ENCODE results near the gene ATG4A. TPM values are rescaled to one million over a fixed set of nuclear protein-coding genes. Genes with fewer than 3 reads are reported as not detected.

The ATG4A gene
- polyA plus RNA-seq, 3 donors = 6.6 to 16.8 (median 16.6) TPM

DNA sequence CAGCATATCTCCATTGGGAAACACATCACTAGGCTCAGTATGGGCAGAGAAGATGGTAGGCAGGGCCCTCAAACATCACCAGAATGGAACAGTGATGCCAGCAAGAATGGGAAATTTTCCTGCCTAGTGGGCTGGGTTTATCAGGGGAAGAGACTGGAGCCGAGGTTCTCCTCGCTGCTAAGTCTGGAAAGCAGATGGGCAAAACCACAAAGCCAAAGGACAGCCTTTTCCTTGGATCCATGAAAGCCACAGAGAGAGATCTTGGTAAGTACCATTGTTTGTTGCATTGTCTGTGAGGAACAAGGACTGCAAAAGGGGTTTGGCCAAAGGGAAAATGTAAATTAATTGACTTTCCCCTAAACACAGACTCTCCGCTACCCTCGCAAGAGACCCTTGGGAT lies 80.1 kb downstream of the ATG4A start:
- no peak overlapping the region for H3K4me3 Mint-ChIP-seq
- DNase-seq = no peak
- H3K27me3 Mint-ChIP-seq (ENCODE audit: low read depth in 3 of 3) = peaks cover 0 to 6% (median 3%) of the 10 kb centered on the region in 3 donors
- H3K9ac ChIP-seq (ENCODE audit: insufficient read depth, low read length, poor library complexity, severe bottlenecking) = no peak overlapping the region
- peaks cover 0 to 7% (median 0%) of the 10 kb centered on the region in 7 donors for H3K9me3 Mint-ChIP-seq
- no peak overlapping the region for H3K4me3 ChIP-seq (replicated peaks in 1 of 3; ENCODE audit: low read depth in 2 of 3, low read length in 3 of 3)
- H3K4me2 ChIP-seq (replicated peaks; ENCODE audit: extremely low read depth, low read length, poor library complexity, severe bottlenecking) = no peak overlapping the region
- H3K9me3 ChIP-seq (replicated peaks in 1 of 2; ENCODE audit: control insufficient read depth in 1 of 2, insufficient read depth in 1 of 2, low read length in 2 of 2) = no peaks in the 10 kb centered on the region
- H3K36me3 ChIP-seq (replicated peaks in 1 of 2; ENCODE audit: control insufficient read depth in 1 of 2, insufficient read depth in 2 of 2, low read length in 2 of 2) = no peaks in the 10 kb centered on the region
- no peak overlapping the region for H3K27ac Mint-ChIP-seq
- no peaks in the 10 kb centered on the region for H4K20me1 ChIP-seq (ENCODE audit: insufficient read depth, low read length)
- TF ChIP-seq, protein P1, sequence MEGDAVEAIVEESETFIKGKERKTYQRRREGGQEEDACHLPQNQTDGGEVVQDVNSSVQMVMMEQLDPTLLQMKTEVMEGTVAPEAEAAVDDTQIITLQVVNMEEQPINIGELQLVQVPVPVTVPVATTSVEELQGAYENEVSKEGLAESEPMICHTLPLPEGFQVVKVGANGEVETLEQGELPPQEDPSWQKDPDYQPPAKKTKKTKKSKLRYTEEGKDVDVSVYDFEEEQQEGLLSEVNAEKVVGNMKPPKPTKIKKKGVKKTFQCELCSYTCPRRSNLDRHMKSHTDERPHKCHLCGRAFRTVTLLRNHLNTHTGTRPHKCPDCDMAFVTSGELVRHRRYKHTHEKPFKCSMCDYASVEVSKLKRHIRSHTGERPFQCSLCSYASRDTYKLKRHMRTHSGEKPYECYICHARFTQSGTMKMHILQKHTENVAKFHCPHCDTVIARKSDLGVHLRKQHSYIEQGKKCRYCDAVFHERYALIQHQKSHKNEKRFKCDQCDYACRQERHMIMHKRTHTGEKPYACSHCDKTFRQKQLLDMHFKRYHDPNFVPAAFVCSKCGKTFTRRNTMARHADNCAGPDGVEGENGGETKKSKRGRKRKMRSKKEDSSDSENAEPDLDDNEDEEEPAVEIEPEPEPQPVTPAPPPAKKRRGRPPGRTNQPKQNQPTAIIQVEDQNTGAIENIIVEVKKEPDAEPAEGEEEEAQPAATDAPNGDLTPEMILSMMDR (IDR thresholded peaks at IDR 0.05) = no peak
- no peaks in the 10 kb centered on the region for H3K4me1 Mint-ChIP-seq
- no peaks in the 10 kb centered on the region for H3K36me3 Mint-ChIP-seq
- no peaks in the 10 kb centered on the region for H3K27me3 ChIP-seq (ENCODE audit: control insufficient read depth in 2 of 2, insufficient read depth in 2 of 2, low read length in 2 of 2)
- H3K27ac ChIP-seq (ENCODE audit: low read depth in 1 of 2, low read length in 2 of 2) = no peak overlapping the region
- no peaks in the 10 kb centered on the region for H3K79me2 ChIP-seq (ENCODE audit: insufficient read depth, low read length)
- intact Hi-C loops (cut with micrococcal nuclease) = no loop called here
- 100% methylated on average over 1 of the region's 4 CpGs for WGBS (ENCODE audit: insufficient coverage)
- H3K4me1 ChIP-seq (ENCODE audit: control insufficient read depth in 1 of 2, insufficient read depth in 2 of 2, low read length in 2 of 2) = no peaks in the 10 kb centered on the region
- H2AFZ ChIP-seq (ENCODE audit: insufficient read depth, low read depth, low read length, poor library complexity, severe bottlenecking) = no peak overlapping the region

DNA sequence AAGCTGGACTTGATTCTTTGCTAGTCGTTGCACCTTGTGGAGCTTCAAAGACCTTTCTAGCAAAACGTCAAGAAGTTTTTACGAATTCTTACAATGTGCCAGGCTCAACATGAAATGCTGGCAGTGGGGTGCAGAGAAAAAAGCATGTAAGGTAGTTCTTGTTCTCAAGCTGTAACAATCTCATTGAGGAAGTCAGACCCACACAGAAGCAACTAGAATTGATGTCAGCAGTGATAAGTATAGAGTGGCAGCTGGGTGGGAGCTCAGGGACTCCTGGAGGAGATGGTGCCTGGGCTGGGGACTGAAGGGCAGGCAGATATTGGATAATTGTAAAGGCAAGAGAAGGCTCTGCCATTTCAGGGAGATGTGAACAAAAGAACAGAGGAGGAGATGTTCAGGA lies 82.3 kb downstream of the ATG4A start:
- Histone ChIP-seq H3K27ac (ENCODE audit: low read depth in 1 of 2, low read length in 2 of 2) (no peak overlapping the region), H3K9ac (ENCODE audit: insufficient read depth, low read length, poor library complexity, severe bottlenecking) (no peak overlapping the region), H3K4me1 (ENCODE audit: control insufficient read depth in 1 of 2, insufficient read depth in 2 of 2, low read length in 2 of 2) (no peaks in the 10 kb centered on the region), H4K20me1 (ENCODE audit: insufficient read depth, low read length) (no peaks in the 10 kb centered on the region), H3K27me3 (ENCODE audit: control insufficient read depth in 2 of 2, insufficient read depth in 2 of 2, low read length in 2 of 2) (no peaks in the 10 kb centered on the region), H3K4me2 (replicated peaks; ENCODE audit: extremely low read depth, low read length, poor library complexity, severe bottlenecking) (no peak overlapping the region), H2AFZ (ENCODE audit: insufficient read depth, low read depth, low read length, poor library complexity, severe bottlenecking) (no peak overlapping the region), H3K4me3 (replicated peaks in 1 of 3; ENCODE audit: low read depth in 2 of 3, low read length in 3 of 3) (no peak overlapping the region), H3K36me3 (replicated peaks in 1 of 2; ENCODE audit: control insufficient read depth in 1 of 2, insufficient read depth in 2 of 2, low read length in 2 of 2) (no peaks in the 10 kb centered on the region), H3K9me3 (replicated peaks in 1 of 2; ENCODE audit: control insufficient read depth in 1 of 2, insufficient read depth in 1 of 2, low read length in 2 of 2) (no peaks in the 10 kb centered on the region), H3K79me2 (ENCODE audit: insufficient read depth, low read length) (no peaks in the 10 kb centered on the region)
- Mint-ChIP-seq H3K36me3 (no peaks in the 10 kb centered on the region), H3K27ac (no peak overlapping the region), H3K9me3 (peaks cover 0 to 7% (median 0%) of the 10 kb centered on the region in 7 donors), H3K4me1 (no peaks in the 10 kb centered on the region), H3K4me3 (no peak overlapping the region), H3K27me3 (ENCODE audit: low read depth in 3 of 3) (peaks cover 0 to 3% (median 0%) of the 10 kb centered on the region in 3 donors)
- TF ChIP-seq, protein P1 (IDR thresholded peaks at IDR 0.05) = no peak
- no peak for DNase-seq
- WGBS (ENCODE audit: insufficient coverage) = no CpG with 5 or more reads among the region's 3 CpGs
- intact Hi-C loops (cut with micrococcal nuclease) = no loop called here

All from CD14-positive monocyte (primary cell).